HCT116 (cell line): ENCODE measurements around the gene ADARB2. TPM values are rescaled to one million over a fixed set of nuclear protein-coding genes. Genes with fewer than 3 reads are reported as not detected.

Experiments used
- ATAC-seq: fragments of 200-7000 bp; cut with Tn5 transposase; 2 replicates; pipeline ENCODE4 v1.9.1; 2020; ENCODE audit warnings: mild to moderate bottlenecking, moderate library complexity
- BruUV-seq: library from RNA; stranded (reverse); fragments of 400-500 nt; replicated peaks from 2 replicates; lab custom pipeline; 2021; lab: Mats Ljungman, UMichigan
- CTCF ChIA-PET: fragments of 300-600 bp; sonication (Branson Sonifier 250); formaldehyde crosslinking; loops from one replicate; lab custom pipeline; 2021; ENCODE audit warnings: antibody characterized with exemption; lab: Charles Lee
- POLR2A ChIA-PET: fragments of 300-600, 350-600 bp; sonication (Branson Sonifier 250); formaldehyde crosslinking; loops from one replicate; lab custom pipeline; 2021; ENCODE audit warnings: antibody characterized with exemption; lab: Charles Lee
- RAD21 ChIA-PET, 2 experiments: fragments of 300-600 bp; sonication (Branson Sonifier 250); formaldehyde crosslinking; loops; one replicate each; lab custom pipeline; 2023; ENCODE audit warnings: low total read pairs in 2 of 2; ENCODE audit not compliant: uncharacterized antibody in 2 of 2, unreplicated experiment in 2 of 2, low non-redundant PET in 1 of 2; lab: Charles Lee
- DNase-seq: peaks from one replicate; pipeline ENCODE4 v3.0.0-alpha.2; 2010; ENCODE audit warnings: low read depth, low spot score
- H2AFZ ChIP-seq: fragments of 200-600 bp; shearing (Covaris generic), sonication (generic); 2 replicates; pipeline ENCODE4 v1.6.1; 2017; ENCODE audit warnings: low read depth, mixed run types, mixed read lengths, antibody characterized with exemption, low read length; ENCODE audit not compliant: poor library complexity, severe bottlenecking
- H3K27ac ChIP-seq: 2 replicates; pipeline ENCODE4 v1.5.1; 2012; ENCODE audit warnings: low read depth, low read length
- H3K27me3 ChIP-seq: fragments of 200-600 bp; sonication (generic); 2 replicates; pipeline ENCODE4 v1.6.1; 2016; ENCODE audit warnings: mixed run types, low read length, mixed read lengths; ENCODE audit not compliant: insufficient read depth
- H3K36me3 ChIP-seq, 2 experiments: fragments of 200-500 bp in 1 of 2; fragments of 200-600 bp in 1 of 2; sonication (Bioruptor generic) in 1 of 2; sonication (generic) in 1 of 2; 2 replicates each; pipeline versions ENCODE4 v1.5.1 to v1.6.1; 2014 to 2016; ENCODE audit warnings: low read length in 2 of 2, inconsistent platforms in 1 of 2, mixed read lengths in 1 of 2, mixed run types in 1 of 2; ENCODE audit not compliant: insufficient read depth in 2 of 2, control insufficient read depth in 1 of 2
- H3K4me1 ChIP-seq, 2 experiments: fragments of 200-600 bp in 1 of 2; sonication (generic) in 1 of 2; 2 replicates each; pipeline versions ENCODE4 v1.5.1 to v1.6.1; 2012 to 2017; ENCODE audit warnings: low read length in 2 of 2, inconsistent platforms in 1 of 2, mild to moderate bottlenecking in 1 of 2, mixed read lengths in 1 of 2, mixed run types in 1 of 2, moderate library complexity in 1 of 2; ENCODE audit not compliant: insufficient read depth in 2 of 2, control insufficient read depth in 1 of 2
- H3K4me2 ChIP-seq: fragments of 200-600 bp; sonication (generic); 2 replicates; pipeline ENCODE4 v1.6.1; 2017; ENCODE audit warnings: mixed run types, low read length, mixed read lengths
- H3K4me3 ChIP-seq, 2 experiments: fragments of 200-600 bp in 1 of 2; sonication (generic) in 1 of 2; replicated peaks in 1 of 2; 2 replicates each; pipeline ENCODE4 v1.5.1; 2011 to 2016; ENCODE audit warnings: low read length in 2 of 2, control low read depth in 1 of 2, low read depth in 1 of 2, mild to moderate bottlenecking in 1 of 2, mixed read lengths in 1 of 2, mixed run types in 1 of 2
- H3K79me2 ChIP-seq: fragments of 200-600 bp; sonication (generic); 2 replicates; pipeline ENCODE4 v1.6.1; 2017; ENCODE audit warnings: mild to moderate bottlenecking, mixed run types, low read length, moderate library complexity, mixed read lengths; ENCODE audit not compliant: insufficient read depth
- H3K9ac ChIP-seq: fragments of 200-600 bp; sonication (generic); 2 replicates; pipeline ENCODE4 v1.6.1; 2016; ENCODE audit warnings: low read length, mixed read lengths
- H3K9me2 ChIP-seq: fragments of 200-600 bp; sonication (generic), shearing (Covaris generic); 2 replicates; pipeline ENCODE4 v1.6.1; 2017; ENCODE audit warnings: mixed run types, mild to moderate bottlenecking, moderate library complexity; ENCODE audit not compliant: insufficient read depth
- H3K9me3 ChIP-seq, 2 experiments: fragments of 200-500 bp in 1 of 2; fragments of 200-600 bp in 1 of 2; sonication (Bioruptor generic) in 1 of 2; sonication (generic) in 1 of 2; 2 replicates each; pipeline ENCODE4 v1.6.1; 2014 to 2017; ENCODE audit warnings: low read length in 2 of 2, mixed read lengths in 2 of 2, inconsistent platforms in 1 of 2, low read depth in 1 of 2, mild to moderate bottlenecking in 1 of 2, mixed run types in 1 of 2, moderate library complexity in 1 of 2; ENCODE audit not compliant: control insufficient read depth in 1 of 2, insufficient read depth in 1 of 2
- H4K20me1 ChIP-seq: fragments of 200-600 bp; sonication (generic), shearing (Covaris generic); 2 replicates; pipeline ENCODE4 v1.6.1; 2017; ENCODE audit warnings: mixed run types, mild to moderate bottlenecking, moderate library complexity; ENCODE audit not compliant: insufficient read depth
- CEBPB ChIP-seq: IDR thresholded peaks from 2 replicates; pipeline ENCODE4 v1.6.1; 2012; ENCODE audit warnings: low read depth
- CTCF ChIP-seq, 3 experiments: fragments of 200-600 bp in 1 of 3; sonication (generic) in 1 of 3; IDR thresholded peaks in 2 of 3; conservative IDR thresholded peaks in 1 of 3; 2 replicates each; pipeline ENCODE4 v1.5.1; 2012 to 2017; ENCODE audit warnings: low read depth in 2 of 3, low read length in 2 of 3, antibody characterized with exemption in 1 of 3, borderline replicate concordance in 1 of 3, control low read depth in 1 of 3, mild to moderate bottlenecking in 1 of 3, mixed read lengths in 1 of 3, mixed run types in 1 of 3, moderate library complexity in 1 of 3; ENCODE audit not compliant: insufficient read depth in 1 of 3
- ELF1 ChIP-seq: IDR thresholded peaks from 2 replicates; pipeline ENCODE4 v1.6.1; 2012; ENCODE audit warnings: low read depth, borderline replicate concordance
- POLR2A ChIP-seq: IDR thresholded peaks from 2 replicates; pipeline ENCODE4 v1.7.0; 2011; ENCODE audit warnings: borderline replicate concordance; ENCODE audit not compliant: insufficient read depth, insufficient read length; ENCODE audit errors: extremely low read depth
- POLR2AphosphoS5 ChIP-seq: IDR thresholded peaks from 2 replicates; pipeline ENCODE4 v1.6.1; 2011; ENCODE audit warnings: mild to moderate bottlenecking, low read depth, low read length, moderate library complexity
- RAD21 ChIP-seq: IDR thresholded peaks from 2 replicates; pipeline ENCODE4 v1.6.1; 2012; ENCODE audit warnings: low read depth, mild to moderate bottlenecking
- SRF ChIP-seq: IDR thresholded peaks from 2 replicates; pipeline ENCODE4 v1.6.1; 2012; ENCODE audit warnings: low read depth
- TCF7L2 ChIP-seq: IDR thresholded peaks from 2 replicates; pipeline ENCODE4 v1.7.0; 2011; ENCODE audit warnings: borderline replicate concordance, inconsistent platforms; ENCODE audit not compliant: insufficient read depth, insufficient read length; ENCODE audit errors: extremely low read depth
- YY1 ChIP-seq: IDR thresholded peaks from 2 replicates; pipeline ENCODE4 v1.6.1; 2011; ENCODE audit warnings: low read length, low read depth, moderate library complexity, mild to moderate bottlenecking; ENCODE audit not compliant: insufficient replicate concordance; ENCODE audit errors: extremely low read depth
- ZFX ChIP-seq: fragments of 450-650 bp; IDR thresholded peaks from 2 replicates; pipeline ENCODE4 v1.6.1; 2017
- ZNF274 ChIP-seq: fragments of 200-500 bp; sonication (Bioruptor generic); IDR thresholded peaks from 2 replicates; pipeline ENCODE4 v1.6.1; 2014; ENCODE audit warnings: mild to moderate bottlenecking, low read depth, low read length, inconsistent platforms
- intact Hi-C: fragments of 100-400 bp; cut with micrococcal nuclease; formaldehyde crosslinking; loops from 2 replicates; pipeline ENCODE4 v1.10.0; 2022
- total RNA-seq: library from RNA; stranded (reverse); gene quantifications from one replicate; pipeline ENCODE4 v1.2.1, GENCODE V29; 2021; ENCODE audit not compliant: unreplicated experiment
- TF ChIP-seq, protein P1 (sequence below): IDR thresholded peaks from 2 replicates; pipeline ENCODE4 v1.6.1; 2012

Gene ADARB2
- total RNA-seq, 1 experiment from 2014 or later = not detected

DNA sequence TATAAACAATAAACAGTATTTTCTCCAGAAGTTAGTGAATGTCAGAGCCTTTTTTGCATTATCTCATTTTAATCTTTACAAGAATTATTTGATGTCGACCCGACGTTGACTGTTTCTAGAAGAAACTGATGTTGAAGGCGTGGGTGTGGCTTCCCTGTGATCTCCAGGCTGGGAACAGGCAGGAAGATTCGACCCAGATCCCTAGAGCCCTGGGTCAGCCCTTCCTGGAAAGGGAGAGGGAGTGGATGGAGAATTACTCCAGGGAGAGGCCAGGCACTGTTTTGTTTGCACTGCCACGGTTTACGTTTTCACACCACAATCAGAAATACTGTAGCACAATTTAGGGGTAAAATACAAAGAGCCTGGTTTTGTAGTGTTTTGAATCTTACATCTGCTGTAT lies 133.1 kb downstream of the ADARB2 start (continued):
- TF ChIP-seq POLR2AphosphoS5 (no peak), ZNF274 (no peak), ZFX (no peak), YY1 (no peak), RAD21 (no peak), CEBPB (no peak), SRF (no peak)

DNA sequence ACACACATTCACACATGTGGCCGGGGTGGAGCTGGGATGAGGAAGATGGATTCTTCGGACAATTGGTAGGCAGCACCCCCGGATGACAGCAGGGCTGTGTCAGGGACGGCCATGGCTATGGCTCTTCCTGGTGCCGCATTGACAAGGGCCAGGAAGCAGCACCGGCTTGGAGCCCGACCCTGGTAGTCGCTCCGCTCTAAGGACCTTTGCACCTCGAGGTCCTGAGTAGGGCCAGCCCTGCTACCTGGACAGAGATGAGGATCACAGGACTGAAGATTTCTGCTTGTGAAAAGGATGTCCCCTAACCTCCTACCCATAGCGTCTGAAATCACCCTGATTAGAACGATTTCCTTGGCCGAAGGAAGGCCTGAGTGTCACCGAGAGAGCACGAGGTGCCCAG lies 134.1 kb downstream of the ADARB2 start:
- Histone ChIP-seq H3K4me2 (no peak overlapping the region), H3K27ac (no peak overlapping the region), H4K20me1 (no peaks in the 10 kb centered on the region), H3K79me2 (no peaks in the 10 kb centered on the region), H2AFZ (no peak overlapping the region), H3K9ac (no peak overlapping the region), H3K9me3 (no peaks in the 10 kb centered on the region), H3K9me2 (no peaks in the 10 kb centered on the region), H3K27me3 (peaks cover 20% of the 10 kb centered on the region; the same call in 1 of the 2 replicates), H3K36me3 (no peaks in the 10 kb centered on the region), H3K4me1 (no peaks in the 10 kb centered on the region), H3K4me3 (no peak overlapping the region)
- ChIA-PET POLR2A (no interaction called here), CTCF (no interaction called here), RAD21 (no interaction called here)
- intact Hi-C loops = no loop called here
- no peak for TF ChIP-seq TCF7L2
- no peak for TF ChIP-seq CTCF (IDR thresholded peaks at IDR 0.05 in 2 of 3, conservative IDR thresholded peaks at IDR 0.05 in 1 of 3; ENCODE audit: borderline replicate concordance in 1 of 3, insufficient read depth in 1 of 3, low read depth in 2 of 3, low read length in 2 of 3)
- no peak for TF ChIP-seq POLR2AphosphoS5
- TF ChIP-seq, protein P1, sequence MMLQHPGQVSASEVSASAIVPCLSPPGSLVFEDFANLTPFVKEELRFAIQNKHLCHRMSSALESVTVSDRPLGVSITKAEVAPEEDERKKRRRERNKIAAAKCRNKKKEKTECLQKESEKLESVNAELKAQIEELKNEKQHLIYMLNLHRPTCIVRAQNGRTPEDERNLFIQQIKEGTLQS = no peak
- TF ChIP-seq ZFX = no peak
- TF ChIP-seq ELF1 = no peak
- TF ChIP-seq POLR2A = no peak
- ATAC-seq (no peak), DNase-seq (no peak)
- no TSS peak for BruUV-seq
